A549 (cell line): Measurements from ENCODE around the gene GAS7.

Experiments
- CTCF ChIP-seq: fragments of >200 bp; sonication (Bioruptor Twin); formaldehyde crosslinking; IDR thresholded peaks from 3 replicates; pipeline ENCODE4 v1.5.1; 2016
- ESRRA ChIP-seq: fragments of 150-350 bp; IDR thresholded peaks from 2 replicates; pipeline ENCODE4 v1.6.1; 2014; ENCODE audit warnings: mild to moderate bottlenecking, low read length, borderline replicate concordance
- REST ChIP-seq: fragments of 200-600 bp; sonication (generic); IDR thresholded peaks from 2 replicates; pipeline ENCODE4 v1.6.1; 2016; ENCODE audit warnings: antibody characterized with exemption, mild to moderate bottlenecking, moderate library complexity

- TF ChIP-seq CTCF: no peak
- TF ChIP-seq ESRRA: no peak
- no peak for TF ChIP-seq REST
Observed at GRCh38 chr17:9862949-9863348, 335.5 kb downstream of the GAS7 start.
